H1 (cell line): ENCODE data around the gene ADGRB3. TPM values are rescaled to one million over a fixed set of nuclear protein-coding genes. Genes with fewer than 3 reads are reported as not detected.

ENCODE experiments used
- CTCF ChIA-PET: fragments of 300-600 bp; sonication (Branson Sonifier 250); formaldehyde crosslinking; loops from one replicate; lab custom pipeline; 2021; ENCODE audit not compliant: partially characterized antibody; lab: Charles Lee
- POLR2A ChIA-PET: fragments of 300-600 bp; sonication (Branson Sonifier 250); formaldehyde crosslinking; loops from one replicate; lab custom pipeline; 2021; ENCODE audit warnings: inconsistent platforms; ENCODE audit not compliant: partially characterized antibody; lab: Charles Lee
- DNase-seq, 2 experiments: peaks; one replicate each; pipeline versions ENCODE4 v3.0.0 to v3.0.0-alpha.2; 2010 to 2022; ENCODE audit warnings: low spot score in 2 of 2, low read depth in 1 of 2, mixed read lengths in 1 of 2
- FAIRE-seq: peaks from 2 replicates; lab custom pipeline; 2011; peaks lifted over from hg19 to GRCh38; lab: Jason Lieb, UNC
- H2AFZ ChIP-seq: 2 replicates; pipeline ENCODE4 v1.8.1; 2012; ENCODE audit warnings: low read length, inconsistent platforms
- H2AK5ac ChIP-seq: 2 replicates; pipeline ENCODE4 v1.6.1; 2013; ENCODE audit warnings: low read depth, low read length
- H2BK120ac ChIP-seq: replicated peaks from 2 replicates; pipeline ENCODE3; 2013; ENCODE audit warnings: low read depth, low read length, inconsistent platforms
- H2BK12ac ChIP-seq: 2 replicates; pipeline ENCODE4 v1.6.1; 2013; ENCODE audit warnings: low read depth, low read length
- H2BK15ac ChIP-seq: 2 replicates; pipeline ENCODE4 v1.6.1; 2013; ENCODE audit warnings: low read length
- H2BK20ac ChIP-seq: 2 replicates; pipeline ENCODE4 v1.6.1; 2013; ENCODE audit warnings: low read length
- H2BK5ac ChIP-seq: 2 replicates; pipeline ENCODE4 v1.6.1; 2013; ENCODE audit warnings: low read depth, low read length
- H3K14ac ChIP-seq: 2 replicates; pipeline ENCODE4 v1.6.1; 2013; ENCODE audit warnings: inconsistent platforms; ENCODE audit not compliant: insufficient read length
- H3K18ac ChIP-seq: 2 replicates; pipeline ENCODE4 v1.6.1; 2013; ENCODE audit warnings: low read length; ENCODE audit errors: extremely low read depth
- H3K23ac ChIP-seq: 2 replicates; pipeline ENCODE4 v1.6.1; 2013; ENCODE audit warnings: inconsistent platforms; ENCODE audit not compliant: insufficient read length
- H3K23me2 ChIP-seq: 2 replicates; pipeline ENCODE4 v1.6.1; 2013; ENCODE audit warnings: low read depth, low read length
- H3K27ac ChIP-seq: 2 replicates; pipeline ENCODE4 v1.6.1; 2011; ENCODE audit warnings: low read depth, low read length, inconsistent platforms
- H3K27me3 ChIP-seq, 4 experiments: replicated peaks in 1 of 4; 1 replicate in 1 of 4; 2 replicates in 3 of 4; pipeline versions ENCODE4 v1.6.1 to v1.8.1; 2011 to 2013; ENCODE audit warnings: low read length in 3 of 4, mild to moderate bottlenecking in 3 of 4, inconsistent platforms in 2 of 4, mixed read lengths in 2 of 4, moderate library complexity in 1 of 4; ENCODE audit not compliant: control insufficient read depth in 3 of 4, insufficient read depth in 3 of 4; ENCODE audit errors: extremely low read depth in 1 of 4
- H3K36me3 ChIP-seq, 4 experiments: 2 replicates each; pipeline versions ENCODE4 v1.6.1 to v1.8.1; 2011 to 2013; ENCODE audit warnings: mild to moderate bottlenecking in 4 of 4, low read length in 3 of 4, moderate library complexity in 2 of 4, control low read depth in 1 of 4, inconsistent platforms in 1 of 4; ENCODE audit not compliant: insufficient read depth in 4 of 4, control insufficient read depth in 2 of 4
- H3K4ac ChIP-seq: replicated peaks from 2 replicates; pipeline ENCODE3; 2013; ENCODE audit warnings: low read length, low read depth, mixed read lengths, inconsistent platforms; ENCODE audit not compliant: insufficient read length
- H3K4me1 ChIP-seq, 4 experiments: replicated peaks in 1 of 4; 1 replicate in 1 of 4; 2 replicates in 3 of 4; pipeline versions ENCODE4 v1.6.1 to v1.8.1; 2011 to 2013; ENCODE audit warnings: low read length in 3 of 4, inconsistent platforms in 2 of 4, mixed read lengths in 1 of 4; ENCODE audit not compliant: insufficient read depth in 4 of 4, control insufficient read depth in 3 of 4
- H3K4me2 ChIP-seq, 2 experiments: 2 replicates each; pipeline versions ENCODE4 v1.6.1 to v1.8.1; 2011 to 2013; ENCODE audit warnings: low read depth in 2 of 2, low read length in 2 of 2, control low read depth in 1 of 2, inconsistent platforms in 1 of 2, mild to moderate bottlenecking in 1 of 2; ENCODE audit not compliant: insufficient read depth in 1 of 2
- H3K4me3 ChIP-seq, 4 experiments: fragments of 200-600, 300-600 bp in 1 of 4; sonication (generic), shearing (Covaris generic), sonication (Bioruptor Twin) in 1 of 4; 2 replicates each; pipeline versions ENCODE4 v1.5.1 to v1.8.1; 2011 to 2016; ENCODE audit warnings: low read length in 4 of 4, low read depth in 3 of 4, control low read depth in 2 of 4, inconsistent platforms in 2 of 4, mild to moderate bottlenecking in 2 of 4, mixed read lengths in 1 of 4, moderate library complexity in 1 of 4; ENCODE audit not compliant: insufficient read depth in 2 of 4; ENCODE audit errors: extremely low read depth in 1 of 4
- H3K56ac ChIP-seq: replicated peaks from 2 replicates; pipeline ENCODE3; 2013; ENCODE audit warnings: low read depth, mild to moderate bottlenecking, mixed read lengths, low read length, inconsistent platforms; ENCODE audit not compliant: insufficient read length
- H3K79me1 ChIP-seq: 2 replicates; pipeline ENCODE4 v1.6.1; 2013; ENCODE audit warnings: low read depth, low read length, control low read depth
- H3K79me2 ChIP-seq, 2 experiments: 2 replicates each; pipeline versions ENCODE4 v1.6.1 to v1.8.1; 2012 to 2013; ENCODE audit warnings: low read length in 2 of 2, mild to moderate bottlenecking in 2 of 2, inconsistent platforms in 1 of 2; ENCODE audit not compliant: insufficient read depth in 2 of 2, control insufficient read depth in 1 of 2
- H3K9ac ChIP-seq, 4 experiments: replicated peaks in 1 of 4; 1 replicate in 1 of 4; 2 replicates in 3 of 4; pipeline versions ENCODE4 v1.6.1 to v1.8.1; 2011 to 2013; ENCODE audit warnings: low read depth in 3 of 4, low read length in 3 of 4, control low read depth in 2 of 4, mild to moderate bottlenecking in 2 of 4, moderate library complexity in 2 of 4, inconsistent platforms in 1 of 4; ENCODE audit errors: extremely low read depth in 1 of 4
- H3K9me3 ChIP-seq, 2 experiments: 2 replicates each; pipeline versions ENCODE4 v1.6.1 to v1.8.1; 2012 to 2013; ENCODE audit warnings: mild to moderate bottlenecking in 2 of 2, moderate library complexity in 2 of 2, control low read depth in 1 of 2, inconsistent platforms in 1 of 2, low read depth in 1 of 2, low read length in 1 of 2, mixed read lengths in 1 of 2; ENCODE audit not compliant: insufficient read depth in 2 of 2
- H4K20me1 ChIP-seq, 2 experiments: replicated peaks in 1 of 2; 2 replicates each; pipeline versions ENCODE3 to v1.8.1; 2011 to 2013; ENCODE audit warnings: inconsistent platforms in 2 of 2, low read length in 2 of 2, mild to moderate bottlenecking in 1 of 2; ENCODE audit not compliant: insufficient read depth in 2 of 2, control insufficient read depth in 1 of 2
- H4K5ac ChIP-seq: 2 replicates; pipeline ENCODE4 v1.6.1; 2013; ENCODE audit warnings: low read length, low read depth, mixed read lengths, inconsistent platforms; ENCODE audit not compliant: insufficient read length
- H4K8ac ChIP-seq: 2 replicates; pipeline ENCODE4 v1.8.0; 2013; ENCODE audit warnings: mild to moderate bottlenecking, moderate library complexity, low read length, inconsistent platforms; ENCODE audit not compliant: insufficient read depth; ENCODE audit errors: extremely low read depth
- H4K91ac ChIP-seq: replicated peaks from 2 replicates; pipeline ENCODE3; 2013; ENCODE audit warnings: low read length, mixed read lengths, inconsistent platforms; ENCODE audit not compliant: insufficient read length
- SRF ChIP-seq: IDR thresholded peaks from 2 replicates; pipeline ENCODE4 v1.6.1; 2011; ENCODE audit warnings: mild to moderate bottlenecking, low read depth, low read length, moderate library complexity
- TCF12 ChIP-seq: IDR thresholded peaks from 2 replicates; pipeline ENCODE4 v1.6.1; 2011; ENCODE audit warnings: low read depth, mild to moderate bottlenecking, low read length
- WGBS, 2 experiments: shearing (Covaris generic) in 1 of 2; methylation state at CpG; one replicate each; pipeline versions ENCODE4 v1.1.6 to v1.1.7; 2013 to 2015; ENCODE audit warnings: low lambda C conversion rate in 2 of 2, mixed read lengths in 2 of 2, inconsistent platforms in 1 of 2, low coverage in 1 of 2, missing lambda C conversion rate in 1 of 2; ENCODE audit not compliant: insufficient replicate concordance in 2 of 2, insufficient coverage in 1 of 2, insufficient read length in 1 of 2; ENCODE audit errors: extremely low coverage in 1 of 2, missing lambda C conversion rate in 1 of 2; 5-methylcytosine and 5-hydroxymethylcytosine counted together
- polyA plus RNA-seq, 7 experiments: library from polyadenylated mRNA; depleted of rRNA in 3 of 7; stranded (reverse) in 5 of 7; unstranded in 2 of 7; fragments of >200 nt in 5 of 7; fragments of 200-250 nt in 2 of 7; gene quantifications; 1 replicate in 5 of 7; 2 replicates in 1 of 7; 4 replicates in 1 of 7; pipeline versions ENCODE4 v1.2.1 to v1.2.3, GENCODE V29; 2011 to 2013; ENCODE audit warnings: missing spikeins in 2 of 7, mixed read lengths in 2 of 7
- total RNA-seq: library from RNA; stranded (reverse); fragmentation: NEBNext Ultra II Directional; extraction: Animal tissue kit (Norgen Biotek cat#: 25700); gene quantifications from 2 replicates; pipeline ENCODE4 v1.2.1, GENCODE V29; 2021

The ADGRB3 gene
- total and polyA plus RNA-seq, 2 of the 8 experiments (the other 6 are each of a cell fraction or from before 2014, with no cell fraction given), result 0.35 to 1.2 TPM

DNA sequence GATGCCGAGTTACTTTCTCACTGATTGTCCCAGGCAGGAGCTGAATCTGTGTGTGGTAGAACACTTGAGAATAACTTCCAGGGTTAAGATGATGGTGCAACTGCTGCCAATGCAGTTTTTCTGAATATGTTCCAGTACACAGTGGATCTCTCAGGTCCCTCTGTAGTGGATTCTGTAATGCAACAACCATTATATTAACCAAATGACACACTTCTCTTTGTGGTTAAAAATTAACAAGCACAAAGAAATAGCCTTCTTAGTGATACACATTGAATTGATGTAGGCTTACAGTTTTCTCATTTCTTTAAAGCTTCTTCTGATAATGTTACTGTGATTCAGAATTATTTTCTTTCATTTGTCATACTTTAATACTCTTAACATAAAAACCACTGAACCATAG is 383.8 kb downstream of the ADGRB3 start:
- no peaks in the 10 kb centered on the region for H3K79me1 ChIP-seq
- H3K4me3 ChIP-seq, result no peak overlapping the region
- no peaks in the 10 kb centered on the region for H3K79me2 ChIP-seq
- H3K18ac ChIP-seq, result no peak overlapping the region
- TF ChIP-seq TCF12, result no peak
- TF ChIP-seq SRF, result no peak
- no peak overlapping the region for H4K91ac ChIP-seq
- H2BK15ac ChIP-seq, result no peak overlapping the region
- H3K23ac ChIP-seq, result no peak overlapping the region
- no peak overlapping the region for H2BK12ac ChIP-seq
- H3K14ac ChIP-seq, result no peak overlapping the region
- WGBS, 2 experiments, result 100% methylated on average over 1 of the region's 1 CpG; no CpG with 5 or more reads in 1 of the 2 experiments
- no peak overlapping the region for H2AK5ac ChIP-seq
- H3K27me3 ChIP-seq, result no peaks in the 10 kb centered on the region
- no peaks in the 10 kb centered on the region for H3K23me2 ChIP-seq
- H3K4me2 ChIP-seq, result no peak overlapping the region
- H4K20me1 ChIP-seq, result no peaks in the 10 kb centered on the region
- no peak overlapping the region for H3K4ac ChIP-seq
- FAIRE-seq (no peak), DNase-seq (no peak)
- no peak overlapping the region for H2BK120ac ChIP-seq
- H3K56ac ChIP-seq, result no peak overlapping the region
- no peak overlapping the region for H4K5ac ChIP-seq
- H3K4me1 ChIP-seq, result peaks cover 0 to 2% (median 0%) of the 10 kb centered on the region in 4 experiments; a peak in 1 of 7 replicates
- H3K9ac ChIP-seq, result no peak overlapping the region
- H3K9me3 ChIP-seq, result no peaks in the 10 kb centered on the region
- H4K8ac ChIP-seq, result no peak overlapping the region
- H2BK5ac ChIP-seq, result no peak overlapping the region
- no peaks in the 10 kb centered on the region for H3K36me3 ChIP-seq
- H3K27ac ChIP-seq, result no peak overlapping the region
- no peak overlapping the region for H2AFZ ChIP-seq
- no peak overlapping the region for H2BK20ac ChIP-seq
- ChIA-PET CTCF (no interaction called here), POLR2A (no interaction called here)
